Measurements from ENCODE around the gene TTLL10. TPM values are rescaled to one million over a fixed set of nuclear protein-coding genes. Genes with fewer than 3 reads are reported as not detected.

Gene TTLL10
- total RNA-seq, 2 experiments from 2014 or later = not detected

DNA sequence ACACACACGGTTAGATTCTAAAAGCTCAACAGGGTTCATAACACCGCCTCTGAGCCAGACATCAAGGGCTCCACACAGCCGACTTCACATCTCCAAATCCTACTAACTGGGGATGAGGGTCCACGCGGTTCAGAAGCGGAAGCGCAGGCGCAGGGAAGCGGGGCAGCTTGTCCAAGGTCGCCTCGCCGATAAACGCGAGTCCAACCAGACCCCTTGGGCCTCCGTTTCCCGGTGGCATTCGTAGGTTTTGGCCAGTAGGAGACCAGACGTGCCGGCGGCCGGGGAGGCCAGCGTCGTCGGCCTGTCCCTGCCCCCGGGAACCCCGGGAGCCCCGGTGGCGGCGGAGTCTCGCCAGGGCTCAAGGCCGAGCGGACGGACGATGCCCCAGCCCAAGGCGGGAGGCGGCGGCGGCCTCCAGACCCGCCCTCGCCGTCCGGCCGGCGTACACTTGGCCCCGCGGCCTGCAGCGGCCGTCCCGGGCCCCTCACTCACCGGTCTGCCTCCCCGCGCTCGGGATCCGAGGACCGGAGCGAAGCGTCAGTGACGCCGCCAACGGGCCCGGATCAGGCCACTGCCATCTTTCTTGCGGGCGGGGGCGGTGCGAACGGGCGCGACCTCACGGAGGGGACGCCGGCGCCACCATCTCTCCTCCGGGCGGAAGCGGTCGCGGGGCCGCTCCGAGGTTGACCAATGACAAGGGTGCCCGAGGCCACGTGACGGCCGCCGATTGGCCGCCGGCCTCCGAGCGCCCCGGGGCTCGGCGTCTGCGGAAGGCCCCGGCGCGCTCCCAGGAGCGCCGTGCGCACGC is 57.9 kb downstream of the TTLL10 start, which contains the start of gene SDF4:
TSS of gene SDF4 (minus strand) at position 602 of the 808 bp plus-strand sequence. CDS start 3,229 bp downstream, outside the sequence.
- DNase-seq = peak; percentile 97
- POLR2A ChIA-PET = interaction anchor here (0.7 to 7.9 kb wide), 11 partner anchors 11 to 212 kb away, joined by 3 to 64 read pairs (median 3); partner anchors contain the start of genes C1QTNF12, TNFRSF4 and UBE2J2
- Mint-ChIP-seq H3K9me3 (no peaks in the 10 kb centered on the region), H3K36me3 (ENCODE audit: low read depth) (peaks cover 34% of the 10 kb centered on the region), H3K27me3 (no peaks in the 10 kb centered on the region), H3K4me3 (peak within 1 kb of the TSS; percentile 95), H3K4me1 (ENCODE audit: low read depth) (peaks cover 32% of the 10 kb centered on the region), H3K27ac (peak within 1 kb of the TSS; percentile 93)
- intact Hi-C loops (cut with micrococcal nuclease) = no loop called here
- TF ChIP-seq, protein P1, sequence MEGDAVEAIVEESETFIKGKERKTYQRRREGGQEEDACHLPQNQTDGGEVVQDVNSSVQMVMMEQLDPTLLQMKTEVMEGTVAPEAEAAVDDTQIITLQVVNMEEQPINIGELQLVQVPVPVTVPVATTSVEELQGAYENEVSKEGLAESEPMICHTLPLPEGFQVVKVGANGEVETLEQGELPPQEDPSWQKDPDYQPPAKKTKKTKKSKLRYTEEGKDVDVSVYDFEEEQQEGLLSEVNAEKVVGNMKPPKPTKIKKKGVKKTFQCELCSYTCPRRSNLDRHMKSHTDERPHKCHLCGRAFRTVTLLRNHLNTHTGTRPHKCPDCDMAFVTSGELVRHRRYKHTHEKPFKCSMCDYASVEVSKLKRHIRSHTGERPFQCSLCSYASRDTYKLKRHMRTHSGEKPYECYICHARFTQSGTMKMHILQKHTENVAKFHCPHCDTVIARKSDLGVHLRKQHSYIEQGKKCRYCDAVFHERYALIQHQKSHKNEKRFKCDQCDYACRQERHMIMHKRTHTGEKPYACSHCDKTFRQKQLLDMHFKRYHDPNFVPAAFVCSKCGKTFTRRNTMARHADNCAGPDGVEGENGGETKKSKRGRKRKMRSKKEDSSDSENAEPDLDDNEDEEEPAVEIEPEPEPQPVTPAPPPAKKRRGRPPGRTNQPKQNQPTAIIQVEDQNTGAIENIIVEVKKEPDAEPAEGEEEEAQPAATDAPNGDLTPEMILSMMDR (IDR thresholded peaks at IDR 0.05) = no peak
- peak; percentile 98 for ATAC-seq
- CTCF ChIA-PET = interaction anchor here (0.9 to 1.9 kb wide), 5 partner anchors 15 to 109 kb away, joined by 3 to 14 read pairs (median 3); partner anchors contain the start of gene C1QTNF12

DNA sequence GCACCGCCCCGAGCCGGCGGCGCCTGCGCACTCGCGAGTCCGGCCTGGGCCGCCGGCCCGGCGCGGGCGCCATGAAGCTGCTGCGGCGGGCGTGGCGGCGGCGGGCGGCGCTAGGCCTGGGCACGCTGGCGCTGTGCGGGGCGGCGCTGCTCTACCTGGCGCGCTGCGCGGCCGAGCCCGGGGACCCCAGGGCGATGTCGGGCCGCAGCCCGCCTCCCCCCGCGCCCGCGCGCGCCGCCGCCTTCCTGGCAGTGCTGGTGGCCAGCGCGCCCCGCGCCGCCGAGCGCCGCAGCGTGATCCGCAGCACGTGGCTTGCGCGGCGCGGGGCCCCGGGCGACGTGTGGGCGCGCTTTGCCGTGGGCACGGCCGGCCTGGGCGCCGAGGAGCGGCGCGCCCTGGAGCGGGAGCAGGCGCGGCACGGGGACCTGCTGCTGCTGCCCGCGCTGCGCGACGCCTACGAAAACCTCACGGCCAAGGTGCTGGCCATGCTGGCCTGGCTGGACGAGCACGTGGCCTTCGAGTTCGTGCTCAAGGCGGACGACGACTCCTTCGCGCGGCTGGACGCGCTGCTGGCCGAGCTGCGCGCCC is 58.6 kb downstream of the TTLL10 start, which contains the start of gene B3GALT6:
TSS of gene B3GALT6 (plus strand) at position 30 of the 588 bp plus-strand sequence. CDS start at position 72, 42 bp downstream.
- Mint-ChIP-seq H3K36me3 (ENCODE audit: low read depth) (peaks cover 34% of the 10 kb centered on the region), H3K4me1 (ENCODE audit: low read depth) (peaks cover 32% of the 10 kb centered on the region), H3K27me3 (no peaks in the 10 kb centered on the region), H3K27ac (peak within 1 kb of the TSS; percentile 93), H3K9me3 (no peaks in the 10 kb centered on the region), H3K4me3 (peak within 1 kb of the TSS; percentile 95)
- DNase-seq (no peak), ATAC-seq (no peak)
- POLR2A ChIA-PET = interaction anchor here (0.9 to 7.9 kb wide), 4 partner anchors 10 to 110 kb away, joined by 3 to 64 read pairs (median 6); partner anchors contain the start of gene TNFRSF4
- CTCF ChIA-PET = interaction anchor here (1.9 kb wide), 1 partner anchor 110 kb away, joined by 14 read pairs; no protein-coding TSS in a partner anchor
- TF ChIP-seq, protein P1 (IDR thresholded peaks at IDR 0.05) = no peak
- intact Hi-C loops (cut with micrococcal nuclease) = no loop called here

DNA sequence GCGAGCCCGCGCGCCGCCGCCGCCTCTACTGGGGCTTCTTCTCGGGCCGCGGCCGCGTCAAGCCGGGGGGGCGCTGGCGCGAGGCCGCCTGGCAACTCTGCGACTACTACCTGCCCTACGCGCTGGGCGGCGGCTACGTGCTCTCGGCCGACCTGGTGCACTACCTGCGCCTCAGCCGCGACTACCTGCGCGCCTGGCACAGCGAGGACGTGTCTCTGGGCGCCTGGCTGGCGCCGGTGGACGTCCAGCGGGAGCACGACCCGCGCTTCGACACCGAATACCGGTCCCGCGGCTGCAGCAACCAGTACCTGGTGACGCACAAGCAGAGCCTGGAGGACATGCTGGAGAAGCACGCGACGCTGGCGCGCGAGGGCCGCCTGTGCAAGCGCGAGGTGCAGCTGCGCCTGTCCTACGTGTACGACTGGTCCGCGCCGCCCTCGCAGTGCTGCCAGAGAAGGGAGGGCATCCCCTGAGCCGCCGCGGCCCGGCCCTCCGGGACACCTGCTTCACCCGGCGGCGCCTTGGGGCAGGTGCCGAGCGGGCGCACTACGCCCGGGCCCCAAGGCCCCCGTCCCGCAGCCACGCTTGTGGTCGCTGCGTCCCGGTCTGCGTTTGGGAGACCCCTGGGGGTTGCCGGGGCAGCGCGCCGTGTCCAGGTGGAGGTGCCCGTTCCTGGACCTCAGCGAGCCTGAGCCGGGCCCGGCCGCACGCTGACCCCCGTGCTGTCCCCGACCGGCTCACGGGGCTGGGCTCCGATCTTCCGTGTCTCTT is 59.3 kb downstream of the TTLL10 start:
- ATAC-seq = no peak
- Mint-ChIP-seq H3K27ac (peak overlapping the region; percentile 76), H3K4me3 (peak overlapping the region; percentile 73), H3K4me1 (ENCODE audit: low read depth) (peaks cover 32% of the 10 kb centered on the region), H3K9me3 (no peaks in the 10 kb centered on the region), H3K27me3 (no peaks in the 10 kb centered on the region), H3K36me3 (ENCODE audit: low read depth) (peaks cover 31% of the 10 kb centered on the region)
- ChIA-PET POLR2A (interaction anchor here (1.5 to 7.9 kb wide), 2 partner anchors 17 to 111 kb away, joined by 5 to 64 read pairs; partner anchors contain the start of gene TNFRSF4), CTCF (no interaction called here)
- DNase-seq = no peak
- TF ChIP-seq, protein P1 (IDR thresholded peaks at IDR 0.05) = no peak
- intact Hi-C loops (cut with micrococcal nuclease) = no loop called here

DNA sequence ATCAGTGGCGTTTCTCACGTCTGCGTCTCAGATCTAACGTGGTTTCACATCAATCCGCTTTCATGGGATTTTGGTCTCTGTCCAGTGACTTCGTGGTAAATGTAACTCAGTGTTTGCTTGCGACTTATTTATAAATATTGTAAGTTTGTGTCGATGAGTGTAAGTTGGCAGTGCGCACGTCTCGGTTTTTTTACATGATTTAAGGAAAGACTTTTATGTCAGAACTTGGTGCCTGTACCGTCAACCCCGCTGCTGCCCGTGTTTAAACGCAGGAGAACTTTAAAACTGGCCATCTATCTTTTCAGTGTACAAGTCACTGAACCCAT is 59.9 kb downstream of the TTLL10 start:
- peak overlapping the region; percentile 76 for H3K27ac Mint-ChIP-seq

More for the DNA sequence above, 59.9 kb downstream of the TTLL10 start:
- Mint-ChIP-seq H3K27me3 (no peaks in the 10 kb centered on the region), H3K9me3 (no peaks in the 10 kb centered on the region), H3K4me3 (peak overlapping the region; percentile 73), H3K4me1 (ENCODE audit: low read depth) (peaks cover 30% of the 10 kb centered on the region), H3K36me3 (ENCODE audit: low read depth) (peaks cover 29% of the 10 kb centered on the region)
- CTCF ChIA-PET = no interaction called here
- ATAC-seq = no peak
- TF ChIP-seq, protein P1 (IDR thresholded peaks at IDR 0.05) = no peak
- intact Hi-C loops (cut with micrococcal nuclease) = no loop called here
- POLR2A ChIA-PET = interaction anchor here (1.0 kb wide), 1 partner anchor 21 kb away, joined by 4 read pairs; no protein-coding TSS in a partner anchor
- DNase-seq = no peak

Data from activated CD8-positive, alpha-beta T cell treated with anti-CD3 and anti-CD28 coated beads for 36 hours (primary cell).